CD4-positive, alpha-beta T cell treated with Interleukin-6 for 4 hours (primary cell): ENCODE data around the gene GRHL1.
"Not testable (repeated sequence)": the region's sequence is repeated elsewhere in the genome, so short reads cannot be mapped to it uniquely, and the experiment has no call there.

ENCODE experiments used
- DNase-seq: peaks from one replicate; pipeline ENCODE4 v3.0.0-alpha.2; 2020; ENCODE audit warnings: mixed read lengths

The GRHL1 gene

GRCh38 chr2:10028407-10028987 is 77.0 kb downstream of the GRHL1 start:
- DNase-seq, result no peak

DNA sequence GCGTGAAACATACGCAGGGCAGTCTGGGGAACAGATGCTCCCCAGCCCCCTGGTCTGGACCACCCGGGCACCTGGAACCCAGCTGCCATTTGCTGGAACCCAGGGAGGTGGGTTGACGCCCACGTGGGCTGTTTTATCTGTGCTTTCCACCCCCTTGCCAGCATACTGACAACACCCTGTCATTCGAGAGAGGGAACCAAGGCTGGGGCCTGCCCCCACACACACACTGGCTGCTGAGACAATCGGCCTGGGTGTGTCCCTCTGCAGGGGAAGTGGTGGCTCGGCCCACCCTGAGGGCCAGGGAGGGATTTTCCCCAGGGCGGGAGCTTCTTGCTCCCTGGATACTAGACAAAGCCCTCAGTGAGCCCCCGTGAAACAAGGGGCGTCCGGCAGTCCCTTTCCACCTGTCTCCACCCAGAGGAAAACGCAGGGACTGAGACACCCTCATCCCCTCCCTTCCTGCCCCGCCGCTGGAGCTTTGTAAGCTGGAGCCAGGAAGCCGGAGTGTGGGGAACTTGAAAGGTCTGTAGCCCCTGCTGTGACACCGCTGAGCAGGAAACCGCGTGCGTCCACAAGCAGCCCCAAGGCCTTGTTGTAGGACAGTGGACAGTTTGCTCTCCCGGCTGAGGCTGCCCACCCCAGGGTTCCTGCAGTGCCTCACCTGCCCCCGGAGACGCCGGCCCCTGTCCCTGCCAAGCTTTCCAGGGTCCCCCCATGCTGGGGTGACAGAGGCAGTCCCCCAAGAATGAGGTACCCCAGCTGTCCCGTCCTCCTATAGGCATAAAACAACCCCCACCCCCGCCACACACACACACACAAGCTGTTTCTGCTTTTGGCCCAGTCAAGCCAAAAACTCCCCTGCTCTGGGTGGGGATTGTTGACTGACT is 77.7 kb downstream of the GRHL1 start:
- DNase-seq, result peak; percentile 34

DNA sequence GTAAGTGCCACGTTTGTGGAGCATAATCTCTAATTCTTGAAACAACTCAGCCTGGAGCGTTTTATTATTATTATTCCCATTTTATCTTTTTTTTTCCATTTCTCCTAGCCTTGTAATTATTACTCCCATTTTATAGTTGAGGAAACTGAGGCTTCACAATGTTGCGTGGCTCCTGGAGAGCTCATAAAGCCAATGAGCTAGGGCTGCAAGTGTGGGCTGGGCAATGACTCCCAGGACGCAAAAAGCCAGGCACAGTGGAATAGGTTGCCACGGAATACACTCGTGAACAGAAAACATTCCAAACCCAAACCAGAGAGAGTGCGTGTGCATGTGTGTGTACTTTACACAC is 78.4 kb downstream of the GRHL1 start:
- DNase-seq, result no peak

GRCh38 chr2:10030311-10030736 is 78.8 kb downstream of the GRHL1 start:
- no peak for DNase-seq

- not testable (repeated sequence) for DNase-seq
These were observed 79.3 kb downstream of the GRHL1 start for GRCh38 chr2:10030798-10031197.

DNA sequence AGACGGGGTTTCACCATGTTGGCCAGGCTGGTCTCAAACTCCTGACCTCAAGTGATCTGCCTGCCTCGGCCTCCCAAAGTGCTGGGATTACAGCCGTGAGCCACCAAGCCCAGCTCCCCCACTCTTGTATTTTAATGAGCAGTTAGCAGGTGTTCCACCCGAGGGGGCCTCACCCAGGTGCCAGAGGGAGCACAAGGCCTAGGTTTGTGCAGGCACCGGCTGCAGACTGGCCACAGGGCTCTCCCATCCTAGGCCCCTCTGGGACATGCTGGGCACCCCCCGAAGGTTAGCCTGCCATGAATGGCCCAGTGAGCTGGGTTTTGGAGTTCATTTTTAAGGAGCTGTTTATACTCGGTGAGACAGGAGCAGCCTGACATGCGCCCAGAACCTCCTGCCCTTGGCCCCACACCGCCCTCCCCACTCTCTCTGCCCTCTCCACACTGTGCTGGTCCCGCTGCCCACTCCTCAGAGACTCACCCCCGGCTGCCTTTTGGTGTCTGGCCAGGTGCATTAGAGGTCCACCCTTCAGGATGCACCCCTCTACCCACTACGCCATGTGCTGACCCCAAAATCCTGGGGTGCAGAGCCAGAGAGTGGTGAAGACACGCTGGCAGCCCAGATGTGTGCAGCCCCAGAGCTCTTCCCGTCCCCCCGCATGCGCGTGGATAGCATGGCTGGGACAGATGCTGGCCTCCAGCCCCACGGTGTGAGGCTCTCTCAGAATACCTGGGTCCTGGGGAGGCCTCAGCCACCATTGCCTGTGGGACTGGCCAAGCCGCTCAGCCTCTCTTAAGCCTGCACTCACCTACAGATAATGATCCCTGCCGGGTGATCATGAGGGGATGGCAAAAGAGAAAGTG is 80.6 kb downstream of the GRHL1 start:
- no peak for DNase-seq

- no peak for DNase-seq
These were observed 81.2 kb downstream of the GRHL1 start for GRCh38 chr2:10032746-10033105.

DNA sequence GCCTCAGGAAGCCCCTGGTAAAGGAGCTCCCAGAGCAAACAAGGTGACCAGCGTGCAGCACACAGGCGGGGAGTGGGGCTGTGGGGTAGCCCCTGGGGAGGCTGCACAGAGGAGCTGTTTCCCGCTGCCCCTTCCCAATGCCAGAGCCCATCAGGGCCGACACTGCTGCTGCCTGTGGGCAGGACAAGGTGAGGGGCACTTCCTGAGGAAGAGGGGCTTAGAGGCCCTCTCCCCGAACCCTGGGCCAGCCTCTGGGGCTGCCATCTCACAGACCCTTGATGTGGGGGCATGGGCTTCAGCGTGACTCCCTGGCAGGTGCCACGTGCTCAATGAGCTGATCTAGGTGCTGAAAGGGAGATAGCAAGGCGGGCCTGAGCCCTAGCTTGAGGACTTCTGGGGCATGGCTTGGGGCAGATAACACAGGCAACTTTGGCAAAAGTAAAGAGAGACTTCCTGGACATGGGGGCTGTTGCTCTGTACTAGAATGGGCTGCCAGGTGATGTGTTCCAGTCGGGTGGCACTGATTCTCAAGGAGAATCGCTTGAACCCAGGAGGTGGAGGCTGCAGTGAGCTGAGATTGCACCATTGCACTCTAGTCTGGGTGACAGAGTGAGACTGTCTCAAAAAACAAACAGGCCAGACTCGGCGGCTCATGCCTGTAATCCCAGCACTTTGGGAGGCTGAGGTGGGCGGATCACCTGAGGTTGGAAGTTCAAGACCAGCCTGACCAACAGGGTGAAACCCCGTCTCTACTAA is 81.9 kb downstream of the GRHL1 start:
- DNase-seq, result no peak

- DNase-seq, result no peak
These were observed 83.0 kb downstream of the GRHL1 start for GRCh38 chr2:10034333-10035052.

GRCh38 chr2:10035053-10035422 is 83.5 kb downstream of the GRHL1 start:
- DNase-seq, result no peak

DNA sequence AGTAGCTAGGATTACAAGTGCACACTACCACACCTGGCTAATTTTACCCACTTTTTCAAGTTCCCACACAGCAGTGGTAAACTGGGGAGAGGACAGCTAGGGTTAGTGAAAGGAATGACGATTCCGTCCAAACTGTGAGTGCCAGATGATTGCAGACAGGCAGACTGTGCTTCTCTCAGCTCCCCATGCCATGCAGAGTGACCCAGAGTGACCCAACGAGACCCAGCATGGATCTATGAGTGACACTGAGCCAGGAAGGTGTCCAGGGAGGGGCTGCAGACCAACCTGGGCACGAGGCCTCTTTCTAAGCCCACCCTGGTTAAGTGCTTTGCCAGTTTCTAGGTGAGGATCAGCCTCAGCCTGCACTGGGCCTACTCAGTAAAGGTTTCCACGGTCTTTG is 84.1 kb downstream of the GRHL1 start:
- no peak for DNase-seq

GRCh38 chr2:10036095-10036884 is 84.8 kb downstream of the GRHL1 start:
- peak; percentile 48 for DNase-seq

GRCh38 chr2:10038123-10038522 is 86.6 kb downstream of the GRHL1 start:
- DNase-seq, result no peak

DNA sequence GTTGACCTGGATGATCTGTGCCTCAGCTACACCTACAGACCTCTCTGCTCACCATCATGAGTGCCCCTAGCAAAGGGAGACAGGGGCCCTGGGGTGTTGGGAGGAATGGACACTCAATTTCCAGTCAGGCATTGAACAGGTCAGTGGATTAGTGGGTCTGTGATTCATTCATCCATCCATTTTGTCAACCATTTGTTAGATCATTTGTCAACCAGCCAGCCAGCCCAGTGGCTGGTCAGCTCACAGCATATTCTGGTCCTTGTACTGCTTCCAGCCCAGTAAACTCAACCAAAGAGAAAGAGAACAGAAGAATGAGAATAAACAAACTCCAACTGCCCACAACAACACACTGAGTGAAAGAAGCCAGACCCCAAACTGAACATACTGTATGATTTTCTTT is 87.2 kb downstream of the GRHL1 start:
- DNase-seq, result no peak

- no peak for DNase-seq
These were observed 88.3 kb downstream of the GRHL1 start for GRCh38 chr2:10039658-10040410.

- DNase-seq, result no peak
These were observed 90.2 kb downstream of the GRHL1 start for GRCh38 chr2:10041711-10042110.

- DNase-seq, result peak; percentile 41
These were observed 91.0 kb downstream of the GRHL1 start for GRCh38 chr2:10042301-10043161.

DNA sequence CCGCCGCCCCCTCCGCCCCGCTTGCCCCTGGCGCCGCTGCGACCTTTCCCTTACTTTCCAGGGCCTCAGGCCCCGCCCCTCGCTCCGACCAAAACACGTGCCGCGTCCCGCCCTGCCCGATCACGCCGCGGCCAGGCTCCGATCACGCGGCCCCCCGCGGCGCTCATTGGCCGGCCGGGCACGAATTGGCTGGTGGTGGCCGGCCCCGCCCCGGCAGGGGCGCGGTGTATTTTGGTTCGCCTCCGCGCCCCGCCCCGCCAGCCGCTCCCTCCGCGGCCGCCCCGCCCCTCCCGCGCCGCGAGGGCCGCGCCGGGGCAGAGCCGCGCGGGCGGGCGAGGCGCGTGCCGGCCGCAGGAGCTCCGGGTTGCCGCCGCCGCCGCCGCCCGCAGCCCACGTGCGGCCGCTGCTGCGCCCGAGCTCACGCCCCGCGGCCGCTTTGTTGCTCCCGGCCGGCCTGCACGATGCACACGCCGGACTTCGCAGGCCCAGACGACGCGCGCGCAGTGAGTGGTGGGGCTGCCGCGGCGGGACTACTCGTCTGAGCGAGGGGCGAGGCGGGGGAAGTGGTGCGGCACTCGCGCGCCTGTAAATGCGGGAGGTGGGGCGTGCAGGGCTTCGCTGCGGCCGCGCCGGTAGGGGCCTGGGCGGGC is 91.9 kb downstream of the GRHL1 start, which contains the start of gene KLF11:
Gene KLF11, plus strand, starts transcription at position 295 of the 650 bp plus-strand sequence. Its CDS starts 167 bp downstream, at position 462.
- peak; percentile 89 for DNase-seq
